ENCODE results near the gene ASCC2.

GRCh38 chr22:29816128-29816527, 21.9 kb downstream of the ASCC2 start:
- TF ChIP-seq CTCF (IDR thresholded peaks at IDR 0.05 in 4 of 5, conservative IDR thresholded peaks at IDR 0.05 in 1 of 5) = no peak
- no peak for TF ChIP-seq POLR2A (IDR thresholded peaks at IDR 0.05)

All from gastrocnemius medialis (tissue), 4 donors.